ENCODE measurements around the gene PPP2R2C.

The PPP2R2C gene

DNA sequence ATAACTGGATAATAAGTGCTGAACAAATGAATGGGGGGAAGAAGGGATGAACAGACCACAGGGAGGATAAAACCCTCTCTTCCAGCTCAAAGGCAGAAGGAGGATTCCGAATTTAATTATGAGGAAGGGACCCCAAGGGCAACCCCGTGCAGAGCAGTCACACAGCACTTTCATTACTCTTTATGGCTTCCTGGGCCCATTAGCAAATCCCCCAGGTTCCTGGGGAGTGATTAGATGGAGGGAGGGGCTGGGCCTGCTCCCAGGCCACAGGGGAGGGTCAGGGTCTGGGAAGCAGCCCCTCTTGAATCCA lies 67.1 kb downstream of the PPP2R2C start:
- DNase-seq (ENCODE audit: extremely low read depth, low read depth), result no peak
- TF ChIP-seq CTCF (IDR thresholded peaks at IDR 0.05; ENCODE audit: low read depth, low read length), result no peak

DNA sequence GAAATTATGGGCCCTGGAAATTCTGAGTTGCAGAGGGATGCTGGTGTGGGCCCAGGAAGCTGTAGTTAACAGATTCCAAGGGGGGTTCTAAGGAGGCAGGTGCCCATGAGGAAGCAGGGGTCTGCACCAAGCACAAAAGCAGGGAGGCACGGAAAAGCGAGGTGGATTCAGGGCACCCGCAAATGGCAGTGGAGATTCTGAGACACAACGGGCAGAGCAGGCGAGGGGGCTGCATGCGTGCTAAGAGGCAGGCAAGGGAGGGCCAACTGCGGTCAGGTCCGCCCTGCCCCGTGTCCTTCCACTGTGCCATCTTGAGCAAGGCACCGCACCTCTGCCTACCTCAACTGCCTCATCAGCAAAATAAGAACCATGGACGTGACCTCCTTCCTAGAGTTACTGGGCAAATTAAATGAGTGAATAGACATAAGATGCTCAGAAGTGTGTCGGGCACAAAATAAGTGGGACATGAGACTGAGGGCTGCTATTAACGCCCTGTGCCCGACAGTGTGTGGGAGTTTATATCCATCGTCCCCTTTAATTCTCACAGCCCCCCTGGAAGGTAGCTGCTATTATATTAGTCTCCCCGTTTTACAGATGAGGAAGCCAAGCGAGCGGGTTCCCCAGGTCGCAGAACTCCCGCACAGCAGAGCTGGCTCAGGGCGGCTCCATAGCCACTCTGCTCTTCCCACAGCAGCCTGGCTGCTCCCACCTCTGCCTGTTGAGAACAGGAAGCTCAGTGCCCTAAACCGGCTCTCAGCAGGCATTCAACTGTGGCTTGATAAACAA lies 67.6 kb downstream of the PPP2R2C start:
- no peak for TF ChIP-seq CTCF (IDR thresholded peaks at IDR 0.05; ENCODE audit: low read depth, low read length)
- DNase-seq (ENCODE audit: extremely low read depth, low read depth), result no peak

GRCh38 chr4:6403400-6403685 lies 69.1 kb downstream of the PPP2R2C start:
- DNase-seq (ENCODE audit: extremely low read depth, low read depth), result no peak
- TF ChIP-seq CTCF (IDR thresholded peaks at IDR 0.05; ENCODE audit: low read depth, low read length), result no peak

- no peak for DNase-seq (ENCODE audit: extremely low read depth, low read depth)
These were observed 69.6 kb downstream of the PPP2R2C start for GRCh38 chr4:6402566-6403399.

DNA sequence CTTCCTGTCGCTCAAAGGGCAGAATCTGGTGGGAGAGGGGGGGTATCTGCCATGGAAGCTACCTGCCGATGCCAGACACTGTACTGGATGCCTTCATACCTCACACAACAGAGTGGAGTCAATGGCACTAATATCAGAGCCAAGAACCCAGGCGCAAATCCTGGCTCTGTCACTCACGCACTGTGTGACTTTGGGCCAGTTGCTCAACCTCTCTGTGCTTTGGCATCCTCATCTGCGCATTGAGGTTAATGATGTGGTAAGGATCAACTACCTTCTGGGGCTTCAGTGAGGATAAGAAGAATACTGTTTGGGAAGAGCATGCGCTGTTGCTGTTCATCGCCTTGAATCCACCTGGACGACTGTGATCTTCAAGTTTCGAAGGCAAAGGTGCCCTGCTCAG lies 70.6 kb downstream of the PPP2R2C start:
- no peak for DNase-seq (ENCODE audit: extremely low read depth, low read depth)
- TF ChIP-seq CTCF (IDR thresholded peaks at IDR 0.05; ENCODE audit: low read depth, low read length), result no peak

More at GRCh38 chr4:6402566-6403399, 69.6 kb downstream of the PPP2R2C start:
- no peak for TF ChIP-seq CTCF (IDR thresholded peaks at IDR 0.05; ENCODE audit: low read depth, low read length)

- no peak for TF ChIP-seq CTCF (IDR thresholded peaks at IDR 0.05; ENCODE audit: low read depth, low read length)
- no peak for DNase-seq (ENCODE audit: extremely low read depth, low read depth)
These were observed 75.6 kb downstream of the PPP2R2C start for GRCh38 chr4:6396696-6397236.

Measured in AG09319 (cell line).